Measurements from ENCODE around the gene RFTN1. TPM values are rescaled to one million over a fixed set of nuclear protein-coding genes. Genes with fewer than 3 reads are reported as not detected.

Gene RFTN1
- total and polyA plus RNA-seq, 2 donors (not counting 1 experiment from before 2014, with no cell fraction given) = 35.1 to 35.5 TPM

GRCh38 chr3:16429086-16429485 is 84.4 kb downstream of the RFTN1 start:
- H3K9me3 ChIP-seq (ENCODE audit: control insufficient read depth, insufficient read depth, low read depth, low read length) = no peaks in the 10 kb centered on the region
- peaks cover 2% of the 10 kb centered on the region for H3K36me3 ChIP-seq (ENCODE audit: control insufficient read depth, insufficient read depth, low read length)
- peaks cover 16% of the 10 kb centered on the region for H3K4me1 ChIP-seq (ENCODE audit: control insufficient read depth, extremely low read depth, insufficient read depth, low read length)
- H2AFZ ChIP-seq (ENCODE audit: low read length) = no peak overlapping the region
- no peaks in the 10 kb centered on the region for H3K27me3 ChIP-seq (ENCODE audit: control insufficient read depth, insufficient read depth, low read length)
- H3K9ac ChIP-seq (ENCODE audit: insufficient read depth, low read length) = no peak overlapping the region
- no peaks in the 10 kb centered on the region for H3K79me2 ChIP-seq (ENCODE audit: control insufficient read depth, insufficient read depth, low read length)
- peak in 1 of 2 donors; percentile 49 for DNase-seq (ENCODE audit: low read depth in 2 of 2)
- TF ChIP-seq EZH2 (IDR thresholded peaks at IDR 0.05; ENCODE audit: low read length, missing control alignments) (no peak), CTCF (conservative IDR thresholded peaks at IDR 0.05 in 1 of 2, IDR thresholded peaks at IDR 0.05 in 1 of 2; ENCODE audit: low read depth in 1 of 2, low read length in 2 of 2) (no peak)
- H4K20me1 ChIP-seq (ENCODE audit: control insufficient read depth, extremely low read depth, insufficient read depth, low read length) = no peaks in the 10 kb centered on the region
- H3K4me3 ChIP-seq (replicated peaks in 1 of 4; ENCODE audit: control extremely low read depth in 1 of 4, insufficient read depth in 1 of 4, low read depth in 3 of 4, low read length in 4 of 4) = no peak overlapping the region
- H3K27ac ChIP-seq (ENCODE audit: insufficient read depth, low read length) = no peak overlapping the region
- H3K4me2 ChIP-seq (ENCODE audit: extremely low read depth, insufficient read depth, low read length) = no peak overlapping the region

GRCh38 chr3:16428612-16429011 is 84.9 kb downstream of the RFTN1 start:
- H2AFZ ChIP-seq (ENCODE audit: low read length) = no peak overlapping the region
- no peak for TF ChIP-seq EZH2 (IDR thresholded peaks at IDR 0.05; ENCODE audit: low read length, missing control alignments)
- no peak for TF ChIP-seq CTCF (conservative IDR thresholded peaks at IDR 0.05 in 1 of 2, IDR thresholded peaks at IDR 0.05 in 1 of 2; ENCODE audit: low read depth in 1 of 2, low read length in 2 of 2)
- no peak overlapping the region for H3K4me3 ChIP-seq (replicated peaks in 1 of 4; ENCODE audit: control extremely low read depth in 1 of 4, insufficient read depth in 1 of 4, low read depth in 3 of 4, low read length in 4 of 4)
- no peaks in the 10 kb centered on the region for H3K79me2 ChIP-seq (ENCODE audit: control insufficient read depth, insufficient read depth, low read length)
- no peak overlapping the region for H3K4me2 ChIP-seq (ENCODE audit: extremely low read depth, insufficient read depth, low read length)
- no peaks in the 10 kb centered on the region for H3K27me3 ChIP-seq (ENCODE audit: control insufficient read depth, insufficient read depth, low read length)
- no peaks in the 10 kb centered on the region for H4K20me1 ChIP-seq (ENCODE audit: control insufficient read depth, extremely low read depth, insufficient read depth, low read length)
- H3K27ac ChIP-seq (ENCODE audit: insufficient read depth, low read length) = no peak overlapping the region
- H3K36me3 ChIP-seq (ENCODE audit: control insufficient read depth, insufficient read depth, low read length) = peaks cover 2% of the 10 kb centered on the region
- DNase-seq (ENCODE audit: low read depth in 2 of 2) = no peak
- peaks cover 16% of the 10 kb centered on the region for H3K4me1 ChIP-seq (ENCODE audit: control insufficient read depth, extremely low read depth, insufficient read depth, low read length)
- no peaks in the 10 kb centered on the region for H3K9me3 ChIP-seq (ENCODE audit: control insufficient read depth, insufficient read depth, low read depth, low read length)
- H3K9ac ChIP-seq (ENCODE audit: insufficient read depth, low read length) = no peak overlapping the region

- H4K20me1 ChIP-seq (ENCODE audit: control insufficient read depth, extremely low read depth, insufficient read depth, low read length) = no peaks in the 10 kb centered on the region
- peak; percentile 95 to 98 for DNase-seq (ENCODE audit: low read depth in 2 of 2)
- no peaks in the 10 kb centered on the region for H3K9me3 ChIP-seq (ENCODE audit: control insufficient read depth, insufficient read depth, low read depth, low read length)
- peaks cover 16% of the 10 kb centered on the region for H3K4me1 ChIP-seq (ENCODE audit: control insufficient read depth, extremely low read depth, insufficient read depth, low read length)
- H3K79me2 ChIP-seq (ENCODE audit: control insufficient read depth, insufficient read depth, low read length) = no peaks in the 10 kb centered on the region
- peak overlapping the region; percentile 63 for H3K4me2 ChIP-seq (ENCODE audit: extremely low read depth, insufficient read depth, low read length)
- no peak overlapping the region for H2AFZ ChIP-seq (ENCODE audit: low read length)
- no peaks in the 10 kb centered on the region for H3K27me3 ChIP-seq (ENCODE audit: control insufficient read depth, insufficient read depth, low read length)
- H3K27ac ChIP-seq (ENCODE audit: insufficient read depth, low read length) = peak overlapping the region; percentile 52
- H3K9ac ChIP-seq (ENCODE audit: insufficient read depth, low read length) = no peak overlapping the region
- peaks cover 2% of the 10 kb centered on the region for H3K36me3 ChIP-seq (ENCODE audit: control insufficient read depth, insufficient read depth, low read length)
- TF ChIP-seq EZH2 (IDR thresholded peaks at IDR 0.05; ENCODE audit: low read length, missing control alignments) (no peak), CTCF (conservative IDR thresholded peaks at IDR 0.05 in 1 of 2, IDR thresholded peaks at IDR 0.05 in 1 of 2; ENCODE audit: low read depth in 1 of 2, low read length in 2 of 2) (no peak)
- H3K4me3 ChIP-seq (replicated peaks in 1 of 4; ENCODE audit: control extremely low read depth in 1 of 4, insufficient read depth in 1 of 4, low read depth in 3 of 4, low read length in 4 of 4) = no peak overlapping the region
Observed at GRCh38 chr3:16427103-16427965, 86.2 kb downstream of the RFTN1 start.
